GM23338 (cell line): ENCODE data around the gene ANKRD65. TPM values are rescaled to one million over a fixed set of nuclear protein-coding genes. Genes with fewer than 3 reads are reported as not detected.
A peak's percentile ranks its signal among the peaks of the same experiment; 100 is the strongest.

Experiments
- ATAC-seq: fragments of 200-7000 bp; cut with Tn5 transposase; 3 replicates; pipeline ENCODE4 v1.9.1; 2020
- DNase-seq: peaks from one replicate; pipeline ENCODE4 v3.0.0-alpha.2; 2015; ENCODE audit warnings: low spot score
- H2AFZ ChIP-seq: fragments of 200-600 bp; sonication (generic); 2 replicates; pipeline ENCODE4 v1.8.0; 2016; ENCODE audit warnings: antibody characterized with exemption, mild to moderate bottlenecking, moderate library complexity
- H3F3A ChIP-seq: fragments of 200-600 bp; sonication (generic); replicated peaks from 2 replicates; pipeline ENCODE4 v1.8.0; 2017; ENCODE audit warnings: antibody characterized with exemption, mixed run types, low read depth
- H3K27ac ChIP-seq: fragments of 200-600 bp; sonication (generic); 2 replicates; pipeline ENCODE4 v1.6.1; 2016; ENCODE audit warnings: low read depth
- H3K27me3 ChIP-seq: fragments of 200-600 bp; sonication (generic); 2 replicates; pipeline ENCODE4 v1.8.0; 2016; ENCODE audit warnings: mild to moderate bottlenecking, mixed run types, moderate library complexity; ENCODE audit not compliant: insufficient read depth
- H3K36me3 ChIP-seq: fragments of 200-600 bp; sonication (generic); 2 replicates; pipeline ENCODE4 v1.8.0; 2016; ENCODE audit warnings: mild to moderate bottlenecking; ENCODE audit not compliant: insufficient read depth
- H3K4me1 ChIP-seq: fragments of 200-600 bp; sonication (generic); 2 replicates; pipeline ENCODE4 v1.8.0; 2016; ENCODE audit warnings: mild to moderate bottlenecking, moderate library complexity; ENCODE audit not compliant: insufficient read depth
- H3K4me2 ChIP-seq: fragments of 200-600 bp; sonication (generic); 2 replicates; pipeline ENCODE4 v1.7.1; 2017; ENCODE audit warnings: mixed run types
- H3K4me3 ChIP-seq: fragments of 200-600 bp; sonication (generic); 2 replicates; pipeline ENCODE4 v1.6.1; 2016; ENCODE audit warnings: mixed run types
- H3K79me2 ChIP-seq: fragments of 200-600 bp; sonication (generic); replicated peaks from 2 replicates; pipeline ENCODE4 v1.8.0; 2017; ENCODE audit warnings: mild to moderate bottlenecking; ENCODE audit not compliant: insufficient read depth
- H3K9me2 ChIP-seq: fragments of 200-600 bp; sonication (generic); 2 replicates; pipeline ENCODE4 v1.8.0; 2017; ENCODE audit not compliant: insufficient read depth
- H4K20me1 ChIP-seq: fragments of 200-600 bp; sonication (generic); replicated peaks from 2 replicates; pipeline ENCODE4 v1.8.0; 2017; ENCODE audit warnings: mild to moderate bottlenecking; ENCODE audit not compliant: insufficient read depth
- H3K27ac Mint-ChIP-seq: 2 replicates; pipeline ENCODE4 v1.8.0; 2020; ENCODE audit warnings: inconsistent platforms, mild to moderate bottlenecking, moderate library complexity, mixed read lengths
- H3K27me3 Mint-ChIP-seq: 3 replicates; pipeline ENCODE4 v1.8.0; 2022; ENCODE audit warnings: low read depth, mild to moderate bottlenecking, moderate library complexity, mixed read lengths, inconsistent platforms; ENCODE audit not compliant: insufficient read depth, poor library complexity
- H3K36me3 Mint-ChIP-seq: 3 replicates; pipeline ENCODE4 v1.8.0; 2021; ENCODE audit warnings: low read depth, mild to moderate bottlenecking, inconsistent platforms, moderate library complexity, mixed read lengths
- H3K4me1 Mint-ChIP-seq: 3 replicates; pipeline ENCODE4 v1.8.0; 2020; ENCODE audit warnings: mild to moderate bottlenecking, inconsistent platforms, mixed read lengths
- H3K4me3 Mint-ChIP-seq: 3 replicates; pipeline ENCODE4 v1.8.0; 2021; ENCODE audit warnings: moderate library complexity, mild to moderate bottlenecking, inconsistent platforms, mixed read lengths
- H3K9me3 Mint-ChIP-seq: 3 replicates; pipeline ENCODE4 v1.8.0; 2020; ENCODE audit warnings: moderate library complexity, mild to moderate bottlenecking, inconsistent platforms, mixed read lengths
- CREB1 ChIP-seq: fragments of 250-450 bp; sonication (Bioruptor Pico); IDR thresholded peaks from 2 replicates; pipeline ENCODE4 v1.5.0; 2020; ENCODE audit warnings: low read depth, mild to moderate bottlenecking, moderate library complexity
- EZH2 ChIP-seq: fragments of 200-600 bp; sonication (generic); IDR thresholded peaks from one replicate; pipeline ENCODE4 v1.8.0; 2017; ENCODE audit warnings: antibody characterized with exemption, mild to moderate bottlenecking, low read depth; ENCODE audit not compliant: unreplicated experiment
- EZH2phosphoT487 ChIP-seq: fragments of 200-600 bp; sonication (generic); IDR thresholded peaks from one replicate; pipeline ENCODE4 v1.8.1; 2018; ENCODE audit warnings: antibody characterized with exemption; ENCODE audit not compliant: unreplicated experiment
- JUNB ChIP-seq: IDR thresholded peaks from one replicate; pipeline ENCODE4 v1.6.1; 2016; ENCODE audit warnings: antibody characterized with exemption; ENCODE audit not compliant: unreplicated experiment
- NANOG ChIP-seq: IDR thresholded peaks from 2 replicates; pipeline ENCODE4 v1.6.1; 2016; ENCODE audit warnings: antibody characterized with exemption, borderline replicate concordance
- STAT1 ChIP-seq: IDR thresholded peaks from one replicate; pipeline ENCODE4 v1.6.1; 2016; ENCODE audit warnings: antibody characterized with exemption; ENCODE audit not compliant: unreplicated experiment
- ZNF114 ChIP-seq: fragments of 250-450 bp; sonication (Bioruptor Pico); IDR thresholded peaks from 2 replicates; pipeline ENCODE4 v1.5.0; 2020; ENCODE audit warnings: mild to moderate bottlenecking, moderate library complexity
- polyA plus RNA-seq: library from polyadenylated mRNA; unstranded; fragments of >200 nt; fragmentation: Nextera tagmentation; extraction: Ambion mirVana; gene quantifications from 2 replicates; pipeline ENCODE4 v1.2.1, GENCODE V29; 2016
- total RNA-seq: library from RNA; depleted of rRNA; stranded (reverse); fragments of >200 nt; shearing (Covaris generic); gene quantifications from 2 replicates; pipeline ENCODE4 v1.2.3, GENCODE V29; 2014
- TF ChIP-seq, protein P1 (sequence below), 2 experiments: fragments of 200-600 bp in 1 of 2; sonication (generic) in 1 of 2; conservative IDR thresholded peaks; 2 replicates each; pipeline versions ENCODE4 v1.5.1 to v1.6.1; 2016 to 2017; ENCODE audit warnings: antibody characterized with exemption in 2 of 2, low read depth in 2 of 2, mild to moderate bottlenecking in 2 of 2, moderate library complexity in 1 of 2
- TF ChIP-seq, protein P2 (sequence below): IDR thresholded peaks from 2 replicates; pipeline ENCODE4 v1.6.1; 2016; ENCODE audit warnings: antibody characterized with exemption
- TF ChIP-seq, protein P3 (sequence below): IDR thresholded peaks from one replicate; pipeline ENCODE4 v1.6.1; 2018; ENCODE audit warnings: antibody characterized with exemption; ENCODE audit not compliant: unreplicated experiment

The ANKRD65 gene
- total and polyA plus RNA-seq, 2 experiments from 2014 or later, result 1.6 to 1.7 TPM

DNA sequence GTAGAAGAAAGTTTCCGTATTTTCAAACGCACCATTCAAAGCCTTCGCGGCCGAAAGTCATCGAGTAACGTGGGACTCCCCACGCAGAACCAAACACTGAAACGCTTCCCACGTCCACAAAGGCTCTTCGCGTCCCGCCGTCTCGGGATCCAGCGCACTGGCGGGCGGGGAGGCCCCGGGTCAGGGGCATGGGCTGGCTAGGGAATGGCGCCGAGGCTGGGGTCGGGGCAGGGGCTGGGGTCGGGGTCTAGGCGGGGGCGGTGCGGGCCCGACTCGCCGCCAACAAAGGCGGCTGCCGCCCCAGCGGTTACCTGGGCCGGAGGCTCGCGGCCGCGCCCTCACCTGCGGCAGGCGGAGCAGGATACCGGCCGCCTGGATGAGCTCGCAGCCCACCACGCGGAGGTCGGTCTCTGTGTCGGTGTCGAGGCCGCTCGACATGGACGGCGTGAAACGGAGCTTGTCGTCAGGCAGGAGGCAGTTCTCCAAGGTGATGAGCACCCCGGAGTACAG is 22.3 kb downstream of the ANKRD65 start (continued):
- TF ChIP-seq, protein P1, sequence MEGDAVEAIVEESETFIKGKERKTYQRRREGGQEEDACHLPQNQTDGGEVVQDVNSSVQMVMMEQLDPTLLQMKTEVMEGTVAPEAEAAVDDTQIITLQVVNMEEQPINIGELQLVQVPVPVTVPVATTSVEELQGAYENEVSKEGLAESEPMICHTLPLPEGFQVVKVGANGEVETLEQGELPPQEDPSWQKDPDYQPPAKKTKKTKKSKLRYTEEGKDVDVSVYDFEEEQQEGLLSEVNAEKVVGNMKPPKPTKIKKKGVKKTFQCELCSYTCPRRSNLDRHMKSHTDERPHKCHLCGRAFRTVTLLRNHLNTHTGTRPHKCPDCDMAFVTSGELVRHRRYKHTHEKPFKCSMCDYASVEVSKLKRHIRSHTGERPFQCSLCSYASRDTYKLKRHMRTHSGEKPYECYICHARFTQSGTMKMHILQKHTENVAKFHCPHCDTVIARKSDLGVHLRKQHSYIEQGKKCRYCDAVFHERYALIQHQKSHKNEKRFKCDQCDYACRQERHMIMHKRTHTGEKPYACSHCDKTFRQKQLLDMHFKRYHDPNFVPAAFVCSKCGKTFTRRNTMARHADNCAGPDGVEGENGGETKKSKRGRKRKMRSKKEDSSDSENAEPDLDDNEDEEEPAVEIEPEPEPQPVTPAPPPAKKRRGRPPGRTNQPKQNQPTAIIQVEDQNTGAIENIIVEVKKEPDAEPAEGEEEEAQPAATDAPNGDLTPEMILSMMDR (conservative IDR thresholded peaks at IDR 0.05; ENCODE audit: low read depth in 2 of 2), result no peak
- TF ChIP-seq, protein P2, sequence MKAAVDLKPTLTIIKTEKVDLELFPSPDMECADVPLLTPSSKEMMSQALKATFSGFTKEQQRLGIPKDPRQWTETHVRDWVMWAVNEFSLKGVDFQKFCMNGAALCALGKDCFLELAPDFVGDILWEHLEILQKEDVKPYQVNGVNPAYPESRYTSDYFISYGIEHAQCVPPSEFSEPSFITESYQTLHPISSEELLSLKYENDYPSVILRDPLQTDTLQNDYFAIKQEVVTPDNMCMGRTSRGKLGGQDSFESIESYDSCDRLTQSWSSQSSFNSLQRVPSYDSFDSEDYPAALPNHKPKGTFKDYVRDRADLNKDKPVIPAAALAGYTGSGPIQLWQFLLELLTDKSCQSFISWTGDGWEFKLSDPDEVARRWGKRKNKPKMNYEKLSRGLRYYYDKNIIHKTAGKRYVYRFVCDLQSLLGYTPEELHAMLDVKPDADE, result no peak
- TF ChIP-seq, protein P3, sequence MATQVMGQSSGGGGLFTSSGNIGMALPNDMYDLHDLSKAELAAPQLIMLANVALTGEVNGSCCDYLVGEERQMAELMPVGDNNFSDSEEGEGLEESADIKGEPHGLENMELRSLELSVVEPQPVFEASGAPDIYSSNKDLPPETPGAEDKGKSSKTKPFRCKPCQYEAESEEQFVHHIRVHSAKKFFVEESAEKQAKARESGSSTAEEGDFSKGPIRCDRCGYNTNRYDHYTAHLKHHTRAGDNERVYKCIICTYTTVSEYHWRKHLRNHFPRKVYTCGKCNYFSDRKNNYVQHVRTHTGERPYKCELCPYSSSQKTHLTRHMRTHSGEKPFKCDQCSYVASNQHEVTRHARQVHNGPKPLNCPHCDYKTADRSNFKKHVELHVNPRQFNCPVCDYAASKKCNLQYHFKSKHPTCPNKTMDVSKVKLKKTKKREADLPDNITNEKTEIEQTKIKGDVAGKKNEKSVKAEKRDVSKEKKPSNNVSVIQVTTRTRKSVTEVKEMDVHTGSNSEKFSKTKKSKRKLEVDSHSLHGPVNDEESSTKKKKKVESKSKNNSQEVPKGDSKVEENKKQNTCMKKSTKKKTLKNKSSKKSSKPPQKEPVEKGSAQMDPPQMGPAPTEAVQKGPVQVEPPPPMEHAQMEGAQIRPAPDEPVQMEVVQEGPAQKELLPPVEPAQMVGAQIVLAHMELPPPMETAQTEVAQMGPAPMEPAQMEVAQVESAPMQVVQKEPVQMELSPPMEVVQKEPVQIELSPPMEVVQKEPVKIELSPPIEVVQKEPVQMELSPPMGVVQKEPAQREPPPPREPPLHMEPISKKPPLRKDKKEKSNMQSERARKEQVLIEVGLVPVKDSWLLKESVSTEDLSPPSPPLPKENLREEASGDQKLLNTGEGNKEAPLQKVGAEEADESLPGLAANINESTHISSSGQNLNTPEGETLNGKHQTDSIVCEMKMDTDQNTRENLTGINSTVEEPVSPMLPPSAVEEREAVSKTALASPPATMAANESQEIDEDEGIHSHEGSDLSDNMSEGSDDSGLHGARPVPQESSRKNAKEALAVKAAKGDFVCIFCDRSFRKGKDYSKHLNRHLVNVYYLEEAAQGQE, result no peak
- TF ChIP-seq ZNF114 (CRISPR knock-in tag) (no peak), JUNB (no peak), NANOG (no peak), STAT1 (no peak), CREB1 (CRISPR knock-in tag) (no peak)

DNA sequence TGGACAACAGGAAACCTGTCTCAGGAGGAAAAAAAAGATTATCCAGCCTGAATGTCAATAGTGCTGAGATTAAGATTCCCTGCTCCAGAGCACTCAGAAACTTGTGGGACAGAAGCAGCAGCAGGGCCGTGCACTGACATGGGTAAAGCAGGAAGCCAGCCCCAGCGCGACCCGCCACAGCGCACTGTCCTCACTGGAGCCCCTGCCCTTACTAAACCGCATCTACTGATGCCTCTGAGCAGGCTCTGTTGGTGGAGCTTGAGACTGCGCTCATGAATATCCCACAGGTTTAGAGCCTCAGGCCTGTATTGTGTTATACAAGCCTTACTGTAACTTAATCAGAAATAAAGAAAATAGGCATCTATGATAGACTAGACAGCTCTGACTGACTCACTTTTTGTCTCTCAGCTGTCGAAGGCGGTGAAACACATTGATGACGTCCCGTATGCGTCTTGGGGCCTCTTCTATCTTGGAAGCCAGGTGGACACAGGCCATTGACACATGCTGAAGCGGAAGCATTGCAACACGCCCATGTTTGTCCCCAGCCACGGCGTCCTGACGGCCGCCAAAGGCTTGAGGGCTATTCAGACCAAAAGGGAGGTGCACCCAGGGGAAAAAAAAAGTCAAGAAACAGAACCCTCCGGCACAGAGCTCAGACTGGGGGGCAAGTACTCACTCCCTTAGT is 23.1 kb downstream of the ANKRD65 start:
- Histone ChIP-seq H3K9me2 (no peaks in the 10 kb centered on the region), H3K36me3 (peaks cover 50% of the 10 kb centered on the region), H3K27ac (no peak overlapping the region), H3K4me2 (peak overlapping the region; percentile 96), H3K79me2 (peaks cover 70% of the 10 kb centered on the region), H3K27me3 (no peaks in the 10 kb centered on the region), H3K4me1 (peaks cover 14% of the 10 kb centered on the region; the same call in 1 of the 2 replicates), H3F3A (peaks cover 59% of the 10 kb centered on the region), H4K20me1 (peaks cover 40% of the 10 kb centered on the region), H2AFZ (no peak overlapping the region), H3K4me3 (peak overlapping the region; percentile 97)
- Mint-ChIP-seq H3K9me3 (no peaks in the 10 kb centered on the region; the same call in 2 of the 3 replicates), H3K4me3 (peak overlapping the region; percentile 96), H3K36me3 (peaks cover 80% of the 10 kb centered on the region), H3K27ac (peak overlapping the region; percentile 81), H3K27me3 (peaks cover 23% of the 10 kb centered on the region), H3K4me1 (peaks cover 29% of the 10 kb centered on the region)
- ATAC-seq (no peak), DNase-seq (no peak)
- TF ChIP-seq, protein P2, result no peak
- TF ChIP-seq NANOG, result no peak
- no peak for TF ChIP-seq EZH2
- TF ChIP-seq, protein P1 (conservative IDR thresholded peaks at IDR 0.05; ENCODE audit: low read depth in 2 of 2), result no peak
- no peak for TF ChIP-seq EZH2phosphoT487
- TF ChIP-seq CREB1 (CRISPR knock-in tag), result no peak
